ENCODE measurements around the gene PTPRT.

The PTPRT gene

GRCh38 chr20:42432496-42433334, 757.0 kb downstream of the PTPRT start:
- Histone ChIP-seq H3K4me1 (ENCODE audit: control insufficient read depth, insufficient read depth, low read length) (no peaks in the 10 kb centered on the region), H3K4me3 (ENCODE audit: low read depth, low read length) (no peak overlapping the region), H3K9me3 (ENCODE audit: control insufficient read depth, insufficient read depth, low read depth, low read length) (no peaks in the 10 kb centered on the region), H3K36me3 (ENCODE audit: control insufficient read depth in 2 of 2, insufficient read depth in 1 of 2, low read length in 2 of 2) (no peaks in the 10 kb centered on the region), H3K27ac (ENCODE audit: extremely low read depth, low read depth, low read length) (no peak overlapping the region)
- ChIA-PET POLR2A (no interaction called here), CTCF (no interaction called here)
- TF ChIP-seq ZNF830 (tag by site-specific recombination; IDR thresholded peaks at IDR 0.05; ENCODE audit: low read depth): no peak
- TF ChIP-seq IKZF3 (tag by site-specific recombination; IDR thresholded peaks at IDR 0.05): no peak
- no peak for TF ChIP-seq ZNF324 (tag by site-specific recombination; IDR thresholded peaks at IDR 0.05)
- no peak for TF ChIP-seq HOXC10 (CRISPR knock-in tag; IDR thresholded peaks at IDR 0.05)
- TF ChIP-seq KLF1 (tag by site-specific recombination; IDR thresholded peaks at IDR 0.05): no peak
- no peak for TF ChIP-seq ZNF514 (tag by site-specific recombination; IDR thresholded peaks at IDR 0.05)
- TF ChIP-seq KLF9 (tag by site-specific recombination; IDR thresholded peaks at IDR 0.05; ENCODE audit: low read depth): no peak

GRCh38 chr20:42430598-42430997, 759.1 kb downstream of the PTPRT start:
- POLR2A ChIA-PET: no interaction called here
- H3K4me1 ChIP-seq (ENCODE audit: control insufficient read depth, insufficient read depth, low read length): no peaks in the 10 kb centered on the region
- TF ChIP-seq ZNF280D (tag by site-specific recombination; IDR thresholded peaks at IDR 0.05) (no peak), ZNF639 (tag by site-specific recombination; IDR thresholded peaks at IDR 0.05) (no peak), ZNF645 (tag by site-specific recombination; IDR thresholded peaks at IDR 0.05) (no peak), ZNF426 (tag by site-specific recombination; IDR thresholded peaks at IDR 0.05) (no peak), ZSCAN5A (tag by site-specific recombination; IDR thresholded peaks at IDR 0.05) (no peak), HIC1 (tag by site-specific recombination; IDR thresholded peaks at IDR 0.05) (no peak), ZIC2 (tag by site-specific recombination; IDR thresholded peaks at IDR 0.05) (no peak), ZNF24 (tag by site-specific recombination; IDR thresholded peaks at IDR 0.05) (no peak), ZNF561 (tag by site-specific recombination; IDR thresholded peaks at IDR 0.05; ENCODE audit: borderline replicate concordance) (no peak), ZNF16 (tag by site-specific recombination; IDR thresholded peaks at IDR 0.05; ENCODE audit: low read depth) (no peak)
- no peak overlapping the region for H3K4me3 ChIP-seq (ENCODE audit: low read depth, low read length)
- CTCF ChIA-PET: no interaction called here
- no peaks in the 10 kb centered on the region for H3K36me3 ChIP-seq (ENCODE audit: control insufficient read depth in 2 of 2, insufficient read depth in 1 of 2, low read length in 2 of 2)
- H3K27ac ChIP-seq (ENCODE audit: extremely low read depth, low read depth, low read length): no peak overlapping the region
- no peaks in the 10 kb centered on the region for H3K9me3 ChIP-seq (ENCODE audit: control insufficient read depth, insufficient read depth, low read depth, low read length)
